Measurements from ENCODE around the gene ZNF384.

The ZNF384 gene

DNA sequence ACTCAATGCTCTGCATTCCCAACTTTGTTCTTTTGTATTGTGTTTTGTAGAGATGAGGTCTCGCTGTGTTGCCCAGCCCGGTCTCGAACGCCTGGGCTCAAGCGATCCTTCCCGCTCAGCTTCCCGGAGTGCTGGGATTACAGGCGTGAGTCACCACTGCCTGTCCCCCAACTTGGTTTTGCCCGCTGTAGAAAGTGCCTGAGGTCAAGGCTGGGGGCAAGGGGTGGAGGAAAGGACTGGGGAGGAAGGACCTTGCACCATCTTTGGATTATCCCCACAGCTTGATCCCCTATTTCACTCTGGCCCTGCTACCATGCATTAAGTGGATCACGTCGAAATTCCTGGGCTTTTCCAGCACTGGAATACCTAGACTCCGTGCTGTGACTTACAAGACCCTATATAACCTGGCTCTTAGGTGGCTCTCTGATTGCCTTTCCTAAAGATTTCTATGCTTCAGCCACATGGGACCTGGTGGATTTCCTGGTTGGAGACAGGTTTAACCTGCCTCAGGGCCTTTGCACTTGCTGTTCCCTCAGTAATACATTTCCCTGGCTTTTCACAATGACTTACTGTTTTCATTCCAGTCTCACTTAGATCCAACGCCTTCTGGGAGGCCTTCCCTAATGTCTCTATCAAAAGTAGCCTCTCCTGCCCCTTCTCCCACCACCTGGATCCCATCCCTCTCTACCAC lies 12.0 kb upstream of the ZNF384 start:
- DNase-seq = no peak
- Histone ChIP-seq H3K14ac (ENCODE audit: low read length in 2 of 2) (no peak overlapping the region), H2BK15ac (ENCODE audit: low read depth, poor library complexity, severe bottlenecking) (no peak overlapping the region), H3K9ac (ENCODE audit: low read length) (peak overlapping the region; percentile 73), H2BK120ac (ENCODE audit: low read depth, low read length) (peak overlapping the region; percentile 35), H2AK5ac (ENCODE audit: low read length, severe bottlenecking) (peak overlapping the region; percentile 67), H3K27me3 (ENCODE audit: control insufficient read depth in 1 of 2, insufficient read depth in 1 of 2, low read length in 2 of 2) (peaks cover 11 to 46% of the 10 kb centered on the region in 2 experiments), H3K9me3 (ENCODE audit: control insufficient read depth, low read length) (no peaks in the 10 kb centered on the region), H2AFZ (ENCODE audit: low read depth, low read length) (peak overlapping the region; percentile 8), H3K4me1 (ENCODE audit: control insufficient read depth, insufficient read depth, low read depth, low read length) (peaks cover 26% of the 10 kb centered on the region), H3K18ac (ENCODE audit: low read depth in 1 of 2, low read length in 2 of 2) (peak overlapping the region in 1 of 2 experiments; percentile 52), H3K23ac (ENCODE audit: low read length in 2 of 2) (no peak overlapping the region), H2BK12ac (ENCODE audit: low read length in 2 of 2) (no peak overlapping the region), H3K4ac (ENCODE audit: low read depth in 1 of 2, low read length in 2 of 2) (no peak overlapping the region), H3K27ac (ENCODE audit: low read length, poor library complexity, severe bottlenecking) (no peak overlapping the region), H4K91ac (ENCODE audit: low read length) (no peak overlapping the region), H2BK5ac (ENCODE audit: low read depth, low read length, poor library complexity, severe bottlenecking) (no peak overlapping the region), H3K4me3 (ENCODE audit: insufficient read depth in 1 of 2, low read depth in 1 of 2, low read length in 2 of 2) (peak overlapping the region; percentile 74 to 76), H3K4me2 (ENCODE audit: low read length, poor library complexity, severe bottlenecking) (peak overlapping the region; percentile 62), H3K79me1 (replicated peaks; ENCODE audit: low read length, poor library complexity, severe bottlenecking) (no peaks in the 10 kb centered on the region), H3K36me3 (ENCODE audit: control insufficient read depth in 1 of 2, insufficient read depth in 2 of 2, low read depth in 1 of 2, low read length in 2 of 2) (peaks cover 0 to 18% of the 10 kb centered on the region in 2 experiments), H4K8ac (ENCODE audit: low read length) (no peak overlapping the region)
- WGBS = 29% methylated on average over 13 of the region's 13 CpGs

GRCh38 chr12:6700646-6701051 lies 11.5 kb upstream of the ZNF384 start, which contains the start of gene PIANP:
TSS of gene PIANP (minus strand) at chr12:6700815. CDS start at chr12:6698061, 2,754 bp downstream.
- peak within 1 kb of the TSS in 1 of 2 experiments; percentile 7 for H3K4ac ChIP-seq (ENCODE audit: low read depth in 1 of 2, low read length in 2 of 2)
- peak within 1 kb of the TSS in 1 of 2 experiments; percentile 63 for H3K14ac ChIP-seq (ENCODE audit: low read length in 2 of 2)
- peaks cover 0 to 21% of the 10 kb centered on the region in 2 experiments for H3K36me3 ChIP-seq (ENCODE audit: control insufficient read depth in 1 of 2, insufficient read depth in 2 of 2, low read depth in 1 of 2, low read length in 2 of 2)
- H2BK120ac ChIP-seq (ENCODE audit: low read depth, low read length) = peak within 1 kb of the TSS; percentile 35
- peaks cover 11 to 51% of the 10 kb centered on the region in 2 experiments for H3K27me3 ChIP-seq (ENCODE audit: control insufficient read depth in 1 of 2, insufficient read depth in 1 of 2, low read length in 2 of 2)
- H2AK5ac ChIP-seq (ENCODE audit: low read length, severe bottlenecking) = peak within 1 kb of the TSS; percentile 67
- H4K91ac ChIP-seq (ENCODE audit: low read length) = no peak within 1 kb of the TSS
- no peak within 1 kb of the TSS for H2BK5ac ChIP-seq (ENCODE audit: low read depth, low read length, poor library complexity, severe bottlenecking)
- peak within 1 kb of the TSS; percentile 57 for H2BK15ac ChIP-seq (ENCODE audit: low read depth, poor library complexity, severe bottlenecking)
- peak within 1 kb of the TSS in 1 of 2 experiments; percentile 70 for H3K23ac ChIP-seq (ENCODE audit: low read length in 2 of 2)
- no peak within 1 kb of the TSS for H4K8ac ChIP-seq (ENCODE audit: low read length)
- H3K18ac ChIP-seq (ENCODE audit: low read depth in 1 of 2, low read length in 2 of 2) = peak within 1 kb of the TSS; percentile 43 to 52
- no peaks in the 10 kb centered on the region for H3K79me1 ChIP-seq (replicated peaks; ENCODE audit: low read length, poor library complexity, severe bottlenecking)
- H2BK12ac ChIP-seq (ENCODE audit: low read length in 2 of 2) = peak within 1 kb of the TSS in 1 of 2 experiments; percentile 49
- no peak within 1 kb of the TSS for H3K27ac ChIP-seq (ENCODE audit: low read length, poor library complexity, severe bottlenecking)
- peak within 1 kb of the TSS; percentile 73 for H3K9ac ChIP-seq (ENCODE audit: low read length)
- H3K4me1 ChIP-seq (ENCODE audit: control insufficient read depth, insufficient read depth, low read depth, low read length) = peaks cover 26% of the 10 kb centered on the region
- H3K4me3 ChIP-seq (ENCODE audit: insufficient read depth in 1 of 2, low read depth in 1 of 2, low read length in 2 of 2) = peak within 1 kb of the TSS; percentile 74 to 79
- WGBS = under 1% methylated on average over 17 of the region's 43 CpGs
- DNase-seq = peak; percentile 40
- H3K9me3 ChIP-seq (ENCODE audit: control insufficient read depth, low read length) = no peaks in the 10 kb centered on the region
- H2AFZ ChIP-seq (ENCODE audit: low read depth, low read length) = peak within 1 kb of the TSS; percentile 36
- H3K4me2 ChIP-seq (ENCODE audit: low read length, poor library complexity, severe bottlenecking) = peak within 1 kb of the TSS; percentile 86

- Histone ChIP-seq H3K4me3 (ENCODE audit: insufficient read depth in 1 of 2, low read depth in 1 of 2, low read length in 2 of 2) (peak overlapping the region; percentile 74 to 79), H2BK120ac (ENCODE audit: low read depth, low read length) (peak overlapping the region; percentile 29), H2AK5ac (ENCODE audit: low read length, severe bottlenecking) (no peak overlapping the region), H3K36me3 (ENCODE audit: control insufficient read depth in 1 of 2, insufficient read depth in 2 of 2, low read depth in 1 of 2, low read length in 2 of 2) (peaks cover 0 to 26% of the 10 kb centered on the region in 2 experiments), H3K23ac (ENCODE audit: low read length in 2 of 2) (peak overlapping the region in 1 of 2 experiments; percentile 70), H3K14ac (ENCODE audit: low read length in 2 of 2) (peak overlapping the region in 1 of 2 experiments; percentile 63), H3K4me1 (ENCODE audit: control insufficient read depth, insufficient read depth, low read depth, low read length) (peaks cover 26% of the 10 kb centered on the region), H3K18ac (ENCODE audit: low read depth in 1 of 2, low read length in 2 of 2) (peak overlapping the region in 1 of 2 experiments; percentile 43), H3K9me3 (ENCODE audit: control insufficient read depth, low read length) (no peaks in the 10 kb centered on the region), H3K27me3 (ENCODE audit: control insufficient read depth in 1 of 2, insufficient read depth in 1 of 2, low read length in 2 of 2) (peaks cover 11 to 51% of the 10 kb centered on the region in 2 experiments), H3K27ac (ENCODE audit: low read length, poor library complexity, severe bottlenecking) (no peak overlapping the region), H2BK12ac (ENCODE audit: low read length in 2 of 2) (peak overlapping the region in 1 of 2 experiments; percentile 49), H2BK5ac (ENCODE audit: low read depth, low read length, poor library complexity, severe bottlenecking) (no peak overlapping the region), H4K8ac (ENCODE audit: low read length) (no peak overlapping the region), H4K91ac (ENCODE audit: low read length) (no peak overlapping the region), H2BK15ac (ENCODE audit: low read depth, poor library complexity, severe bottlenecking) (peak overlapping the region; percentile 57), H3K9ac (ENCODE audit: low read length) (peak overlapping the region; percentile 59), H2AFZ (ENCODE audit: low read depth, low read length) (peak overlapping the region; percentile 36), H3K79me1 (replicated peaks; ENCODE audit: low read length, poor library complexity, severe bottlenecking) (no peaks in the 10 kb centered on the region), H3K4me2 (ENCODE audit: low read length, poor library complexity, severe bottlenecking) (peak overlapping the region; percentile 86), H3K4ac (ENCODE audit: low read depth in 1 of 2, low read length in 2 of 2) (peak overlapping the region in 1 of 2 experiments; percentile 7)
- WGBS = 1% methylated on average over 41 of the region's 65 CpGs
- no peak for DNase-seq
These were observed 10.9 kb upstream of the ZNF384 start for GRCh38 chr12:6699989-6700645.

Data from mesenchymal stem cell (in vitro differentiated cells and primary cell).